Measurements from ENCODE around the gene FAM120A.

FAM120A gene

DNA sequence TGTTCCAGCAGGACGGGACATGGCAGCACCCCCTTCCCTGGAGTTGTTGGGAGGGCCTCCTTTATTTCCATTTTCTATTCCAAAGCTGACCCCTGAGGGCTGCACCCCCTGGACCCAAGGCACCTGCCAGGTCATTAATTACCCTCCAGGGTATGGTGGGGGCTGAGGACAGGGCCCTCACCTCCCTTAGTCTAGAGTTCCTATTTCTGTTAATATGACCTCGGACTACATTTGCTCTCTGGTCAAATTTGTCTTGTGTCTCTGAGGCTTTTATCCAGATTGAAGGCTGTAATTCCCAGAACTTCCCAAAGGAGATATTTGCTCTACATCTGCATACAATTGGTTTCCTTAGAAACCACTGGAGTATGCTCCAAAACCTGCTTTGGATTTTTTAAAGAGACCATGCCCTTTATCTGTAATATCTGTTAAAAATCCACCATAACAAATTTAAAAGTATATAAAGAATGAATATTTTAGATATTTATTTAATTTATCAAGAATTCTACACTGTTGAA lies 141.7 kb downstream of the FAM120A start:
- peaks cover 39% of the 10 kb centered on the region for H3K79me2 ChIP-seq
- TF ChIP-seq, protein P1, sequence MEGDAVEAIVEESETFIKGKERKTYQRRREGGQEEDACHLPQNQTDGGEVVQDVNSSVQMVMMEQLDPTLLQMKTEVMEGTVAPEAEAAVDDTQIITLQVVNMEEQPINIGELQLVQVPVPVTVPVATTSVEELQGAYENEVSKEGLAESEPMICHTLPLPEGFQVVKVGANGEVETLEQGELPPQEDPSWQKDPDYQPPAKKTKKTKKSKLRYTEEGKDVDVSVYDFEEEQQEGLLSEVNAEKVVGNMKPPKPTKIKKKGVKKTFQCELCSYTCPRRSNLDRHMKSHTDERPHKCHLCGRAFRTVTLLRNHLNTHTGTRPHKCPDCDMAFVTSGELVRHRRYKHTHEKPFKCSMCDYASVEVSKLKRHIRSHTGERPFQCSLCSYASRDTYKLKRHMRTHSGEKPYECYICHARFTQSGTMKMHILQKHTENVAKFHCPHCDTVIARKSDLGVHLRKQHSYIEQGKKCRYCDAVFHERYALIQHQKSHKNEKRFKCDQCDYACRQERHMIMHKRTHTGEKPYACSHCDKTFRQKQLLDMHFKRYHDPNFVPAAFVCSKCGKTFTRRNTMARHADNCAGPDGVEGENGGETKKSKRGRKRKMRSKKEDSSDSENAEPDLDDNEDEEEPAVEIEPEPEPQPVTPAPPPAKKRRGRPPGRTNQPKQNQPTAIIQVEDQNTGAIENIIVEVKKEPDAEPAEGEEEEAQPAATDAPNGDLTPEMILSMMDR (IDR thresholded peaks at IDR 0.05) = no peak
- no peak overlapping the region for H3K4me3 ChIP-seq (ENCODE audit: low read depth, low read length)
- H3K9ac ChIP-seq = no peak overlapping the region
- H3K27ac ChIP-seq = no peak overlapping the region
- H3K9me3 ChIP-seq (ENCODE audit: control insufficient read depth, low read length) = no peaks in the 10 kb centered on the region
- no peaks in the 10 kb centered on the region for H3K27me3 ChIP-seq (ENCODE audit: control insufficient read depth, insufficient read depth, low read length)
- H3K36me3 ChIP-seq (ENCODE audit: control insufficient read depth, insufficient read depth, low read length) = no peaks in the 10 kb centered on the region
- H2AFZ ChIP-seq = no peak overlapping the region
- no peak overlapping the region for H3K4me2 ChIP-seq (ENCODE audit: low read length)
- H3K4me1 ChIP-seq = peaks cover 2% of the 10 kb centered on the region

DNA sequence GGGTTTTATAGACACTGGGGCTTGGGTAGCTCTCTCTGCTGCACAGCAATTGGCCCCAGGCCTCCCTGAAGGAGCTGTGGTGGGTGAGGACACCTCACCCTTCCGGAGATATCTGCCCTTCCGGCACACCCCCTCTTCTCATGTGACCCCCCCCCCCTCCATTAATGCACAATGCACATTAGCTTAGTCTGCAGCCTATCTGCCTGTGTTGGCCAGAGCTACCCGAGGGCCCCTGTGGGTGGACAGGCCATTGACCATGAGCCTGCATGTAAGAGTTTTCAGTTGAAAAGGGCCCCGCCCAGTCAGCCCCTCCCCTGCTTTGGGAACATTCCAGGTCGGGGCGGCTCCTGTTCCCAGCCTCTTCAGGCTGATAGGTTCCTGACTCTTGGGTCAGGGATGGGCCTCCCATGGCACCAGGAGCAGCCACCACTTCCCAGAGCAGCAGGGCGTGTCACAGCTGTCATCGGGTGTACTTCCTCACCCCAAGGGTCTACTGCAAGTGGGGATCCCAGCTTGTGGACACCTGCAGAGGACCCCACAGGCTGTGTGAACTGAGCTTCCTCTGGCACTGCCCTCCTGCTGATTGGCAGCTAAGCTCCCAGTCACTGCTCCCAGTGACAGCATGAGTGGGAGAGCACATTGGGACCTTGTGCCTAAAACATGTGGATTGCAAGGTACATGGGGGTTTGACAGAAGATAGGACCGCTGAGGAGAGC lies 142.7 kb downstream of the FAM120A start:
- H3K27me3 ChIP-seq (ENCODE audit: control insufficient read depth, insufficient read depth, low read length) = no peaks in the 10 kb centered on the region
- no peak overlapping the region for H3K4me2 ChIP-seq (ENCODE audit: low read length)
- no peaks in the 10 kb centered on the region for H3K9me3 ChIP-seq (ENCODE audit: control insufficient read depth, low read length)
- no peak overlapping the region for H3K4me3 ChIP-seq (ENCODE audit: low read depth, low read length)
- H3K4me1 ChIP-seq = peaks cover 2% of the 10 kb centered on the region
- H3K27ac ChIP-seq = no peak overlapping the region
- no peak overlapping the region for H2AFZ ChIP-seq
- H3K79me2 ChIP-seq = peaks cover 43% of the 10 kb centered on the region
- TF ChIP-seq, protein P1 (IDR thresholded peaks at IDR 0.05) = no peak
- no peak overlapping the region for H3K9ac ChIP-seq
- H3K36me3 ChIP-seq (ENCODE audit: control insufficient read depth, insufficient read depth, low read length) = no peaks in the 10 kb centered on the region

DNA sequence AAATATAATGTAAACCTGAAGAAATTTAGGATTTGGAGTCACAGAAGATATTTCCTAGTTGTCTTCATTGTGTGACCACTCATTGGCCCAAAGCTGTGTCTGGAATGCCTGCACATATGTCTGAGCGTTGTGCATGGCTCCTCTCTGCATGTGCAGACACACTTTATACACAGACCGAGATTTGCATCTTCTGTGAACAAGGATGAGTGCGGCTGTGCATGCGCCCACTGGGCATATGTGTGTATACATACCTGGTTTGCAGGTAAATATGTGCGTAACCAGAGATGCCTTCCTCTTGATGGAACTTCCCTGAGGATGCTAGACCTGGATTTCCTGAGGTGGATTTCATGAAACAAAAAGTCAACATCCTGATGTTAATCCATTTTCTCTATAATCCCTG lies 144.0 kb downstream of the FAM120A start:
- H2AFZ ChIP-seq = no peak overlapping the region
- H3K36me3 ChIP-seq (ENCODE audit: control insufficient read depth, insufficient read depth, low read length) = no peaks in the 10 kb centered on the region
- H3K79me2 ChIP-seq = peaks cover 49% of the 10 kb centered on the region
- no peak overlapping the region for H3K4me3 ChIP-seq (ENCODE audit: low read depth, low read length)
- no peak overlapping the region for H3K9ac ChIP-seq
- TF ChIP-seq, protein P1 (IDR thresholded peaks at IDR 0.05) = no peak
- H3K4me1 ChIP-seq = no peaks in the 10 kb centered on the region
- no peaks in the 10 kb centered on the region for H3K27me3 ChIP-seq (ENCODE audit: control insufficient read depth, insufficient read depth, low read length)
- no peak overlapping the region for H3K27ac ChIP-seq
- H3K4me2 ChIP-seq (ENCODE audit: low read length) = no peak overlapping the region
- H3K9me3 ChIP-seq (ENCODE audit: control insufficient read depth, low read length) = no peaks in the 10 kb centered on the region

DNA sequence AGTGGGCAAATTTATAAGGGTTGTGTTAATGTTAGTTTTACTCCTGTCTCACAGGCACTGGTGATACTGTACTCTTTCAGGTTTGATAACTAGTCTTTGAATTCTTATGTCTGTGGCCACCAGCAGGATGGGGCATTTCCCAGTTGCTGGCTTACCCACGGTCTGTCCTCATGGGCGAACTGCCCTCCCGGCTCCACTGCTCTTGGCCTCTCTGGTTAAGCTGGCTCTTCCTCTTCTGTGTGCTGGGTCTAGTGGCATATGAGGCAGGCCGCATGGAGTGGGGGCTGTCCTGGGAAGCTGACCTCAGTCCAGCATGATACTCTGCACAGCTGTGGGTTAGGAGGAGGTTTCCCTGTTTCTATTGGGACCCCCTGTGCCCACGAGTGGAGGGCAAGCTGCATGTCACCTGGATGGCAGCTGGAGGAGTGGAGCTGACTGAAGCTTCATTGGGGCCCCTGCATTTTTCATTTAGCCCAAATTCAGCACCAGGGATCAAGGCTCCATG lies 144.4 kb downstream of the FAM120A start:
- H3K9me3 ChIP-seq (ENCODE audit: control insufficient read depth, low read length) = no peaks in the 10 kb centered on the region
- H3K4me1 ChIP-seq = no peaks in the 10 kb centered on the region
- H3K27me3 ChIP-seq (ENCODE audit: control insufficient read depth, insufficient read depth, low read length) = no peaks in the 10 kb centered on the region
- peaks cover 51% of the 10 kb centered on the region for H3K79me2 ChIP-seq
- no peak overlapping the region for H3K27ac ChIP-seq
- no peak overlapping the region for H2AFZ ChIP-seq
- no peaks in the 10 kb centered on the region for H3K36me3 ChIP-seq (ENCODE audit: control insufficient read depth, insufficient read depth, low read length)
- H3K9ac ChIP-seq = no peak overlapping the region
- no peak overlapping the region for H3K4me3 ChIP-seq (ENCODE audit: low read depth, low read length)
- no peak overlapping the region for H3K4me2 ChIP-seq (ENCODE audit: low read length)
- TF ChIP-seq, protein P1 (IDR thresholded peaks at IDR 0.05) = no peak

DNA sequence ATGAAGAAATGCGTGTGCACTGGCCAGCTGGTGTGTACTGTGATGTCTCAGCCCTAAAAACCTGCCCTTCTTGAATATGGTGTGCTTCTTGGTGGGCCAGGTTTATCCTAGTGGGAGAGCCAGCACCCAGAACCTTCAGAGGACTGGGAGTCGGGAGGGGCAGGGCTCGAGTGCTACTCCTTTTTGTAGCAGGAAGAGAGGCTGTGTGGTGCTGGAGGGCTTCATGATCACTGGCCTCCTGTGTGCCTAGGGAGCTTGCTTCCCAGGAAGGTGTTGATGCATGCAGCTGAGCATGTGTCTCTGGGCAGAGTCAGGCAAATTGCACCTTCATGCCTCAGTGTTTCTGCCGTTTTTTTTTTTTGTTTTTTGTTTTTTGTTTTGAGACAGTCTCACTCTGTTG lies 144.9 kb downstream of the FAM120A start:
- H3K27ac ChIP-seq = no peak overlapping the region
- peaks cover 53% of the 10 kb centered on the region for H3K79me2 ChIP-seq
- no peaks in the 10 kb centered on the region for H3K36me3 ChIP-seq (ENCODE audit: control insufficient read depth, insufficient read depth, low read length)
- H3K4me3 ChIP-seq (ENCODE audit: low read depth, low read length) = no peak overlapping the region
- TF ChIP-seq, protein P1 (IDR thresholded peaks at IDR 0.05) = no peak
- H2AFZ ChIP-seq = no peak overlapping the region
- H3K4me2 ChIP-seq (ENCODE audit: low read length) = no peak overlapping the region
- H3K27me3 ChIP-seq (ENCODE audit: control insufficient read depth, insufficient read depth, low read length) = no peaks in the 10 kb centered on the region
- no peaks in the 10 kb centered on the region for H3K4me1 ChIP-seq
- H3K9ac ChIP-seq = no peak overlapping the region
- H3K9me3 ChIP-seq (ENCODE audit: control insufficient read depth, low read length) = no peaks in the 10 kb centered on the region

All from parathyroid adenoma (tissue), 2 donors.